Large intestine (tissue), 3 donors: ENCODE measurements around the gene NCOA5. TPM values are rescaled to one million over a fixed set of nuclear protein-coding genes. Genes with fewer than 3 reads are reported as not detected.
A peak's percentile ranks its signal among the peaks of the same experiment; 100 is the strongest.

Experiments used
- DNase-seq, 2 donors: peaks; one replicate each; pipeline versions ENCODE4 v3.0.0 to v3.0.0-alpha.2; 2013
- H3K27ac ChIP-seq: one replicate; pipeline ENCODE4 v1.5.1; 2013; ENCODE audit warnings: low read length
- H3K27me3 ChIP-seq: 2 replicates; pipeline ENCODE4 v1.6.1; 2013; ENCODE audit warnings: low read length; ENCODE audit not compliant: control insufficient read depth, insufficient read depth
- H3K36me3 ChIP-seq: 2 replicates; pipeline ENCODE4 v1.6.1; 2013; ENCODE audit warnings: low read length; ENCODE audit not compliant: control insufficient read depth, insufficient read depth
- H3K4me1 ChIP-seq: one replicate; pipeline ENCODE4 v1.6.1; 2013; ENCODE audit warnings: low read length; ENCODE audit not compliant: control insufficient read depth, insufficient read depth
- H3K4me3 ChIP-seq: one replicate; pipeline ENCODE4 v1.5.1; 2013; ENCODE audit warnings: low read length
- H3K9me3 ChIP-seq: one replicate; pipeline ENCODE4 v1.6.1; 2013; ENCODE audit warnings: mild to moderate bottlenecking, low read depth, low read length, moderate library complexity; ENCODE audit not compliant: control insufficient read depth
- WGBS: methylation state at CpG from one replicate; pipeline ENCODE4 v1.1.5; 2013; ENCODE audit warnings: low lambda C conversion rate; ENCODE audit not compliant: insufficient coverage; 5-methylcytosine and 5-hydroxymethylcytosine counted together
- polyA plus RNA-seq: library from polyadenylated mRNA; unstranded; fragments of 120-200 nt; gene quantifications from one replicate; pipeline ENCODE4 v1.2.1, GENCODE V29; 2013

NCOA5 gene
- polyA plus RNA-seq, 1 donor: 38.9 TPM

DNA sequence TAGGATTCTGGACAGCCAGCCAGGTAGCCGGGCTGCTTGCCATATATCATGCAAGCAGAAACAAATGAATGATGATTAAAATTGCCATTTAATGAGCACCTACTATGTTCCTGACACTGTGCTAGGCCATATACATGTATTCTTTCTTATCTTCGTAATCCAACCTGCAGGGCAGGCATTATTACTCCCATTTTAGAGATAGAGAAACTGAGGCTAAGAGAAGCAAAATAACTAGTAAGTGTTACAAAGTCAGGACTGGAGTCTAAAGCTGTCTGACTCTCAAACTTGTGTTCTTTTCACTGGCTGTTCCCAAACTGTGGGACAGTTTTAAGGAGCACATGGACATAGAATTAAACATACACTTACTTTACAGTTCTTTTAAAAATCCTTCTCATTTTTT is 30.4 kb upstream of the NCOA5 start:
- DNase-seq: no peak
- Histone ChIP-seq H3K9me3 (no peaks in the 10 kb centered on the region), H3K4me3 (no peak overlapping the region), H3K4me1 (no peaks in the 10 kb centered on the region), H3K27ac (no peak overlapping the region), H3K27me3 (peaks cover 47% of the 10 kb centered on the region), H3K36me3 (no peaks in the 10 kb centered on the region)
- no CpG with 5 or more reads among the region's 2 CpGs for WGBS

DNA sequence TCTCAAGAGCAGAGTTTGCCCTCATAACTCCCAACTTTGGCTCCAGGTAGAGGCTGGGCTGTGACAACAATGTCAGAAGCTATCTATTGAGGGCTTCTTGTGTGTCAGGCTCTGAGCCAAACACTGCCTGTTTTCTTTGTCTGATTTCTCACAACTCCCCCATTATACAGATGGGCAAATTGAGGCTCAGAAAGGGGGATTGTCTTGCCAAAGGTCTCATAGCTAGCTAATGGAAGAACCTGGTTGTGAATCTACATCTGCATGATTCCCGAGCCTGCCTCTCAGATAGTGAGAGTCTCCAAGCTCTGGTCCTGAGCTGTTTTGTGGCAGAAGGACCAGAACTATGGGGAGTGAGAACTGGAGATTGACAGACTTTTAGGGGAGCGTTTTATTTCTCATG is 29.8 kb upstream of the NCOA5 start:
- Histone ChIP-seq H3K36me3 (no peaks in the 10 kb centered on the region), H3K4me1 (no peaks in the 10 kb centered on the region), H3K9me3 (no peaks in the 10 kb centered on the region), H3K27me3 (peaks cover 51% of the 10 kb centered on the region), H3K27ac (no peak overlapping the region), H3K4me3 (no peak overlapping the region)
- no peak for DNase-seq
- WGBS: 100% methylated on average over 1 of the region's 2 CpGs

DNA sequence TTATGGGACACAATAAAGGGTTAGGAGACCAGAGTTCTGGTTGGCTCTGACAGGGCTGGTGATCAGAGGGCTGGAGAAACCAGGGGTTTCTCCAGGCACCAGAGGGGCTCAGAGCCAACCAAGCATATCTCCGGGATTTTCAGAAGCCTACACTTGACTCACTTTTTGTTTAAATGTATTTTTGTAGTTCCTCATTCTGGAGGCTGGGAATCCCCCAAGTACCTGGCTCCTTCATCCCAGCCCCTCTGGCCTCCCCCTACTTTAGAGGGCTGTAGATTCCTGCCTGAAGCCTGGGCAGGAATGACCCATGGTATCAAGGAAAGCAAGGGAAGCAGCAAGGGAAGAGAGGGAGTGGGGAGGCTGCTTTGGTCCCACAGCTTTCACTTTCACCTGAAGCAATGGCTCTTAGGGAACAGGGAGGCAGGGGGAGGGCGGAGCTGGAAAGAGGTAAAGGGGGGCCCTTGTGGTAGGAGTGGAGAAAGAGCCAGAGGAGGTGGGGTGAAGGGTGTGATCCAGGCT is 29.3 kb upstream of the NCOA5 start:
- H3K27ac ChIP-seq: no peak overlapping the region
- H3K36me3 ChIP-seq: no peaks in the 10 kb centered on the region
- no peak for DNase-seq
- H3K9me3 ChIP-seq: no peaks in the 10 kb centered on the region
- H3K27me3 ChIP-seq: peaks cover 55% of the 10 kb centered on the region
- H3K4me1 ChIP-seq: no peaks in the 10 kb centered on the region
- no CpG with 5 or more reads among the region's 2 CpGs for WGBS
- H3K4me3 ChIP-seq: no peak overlapping the region

DNA sequence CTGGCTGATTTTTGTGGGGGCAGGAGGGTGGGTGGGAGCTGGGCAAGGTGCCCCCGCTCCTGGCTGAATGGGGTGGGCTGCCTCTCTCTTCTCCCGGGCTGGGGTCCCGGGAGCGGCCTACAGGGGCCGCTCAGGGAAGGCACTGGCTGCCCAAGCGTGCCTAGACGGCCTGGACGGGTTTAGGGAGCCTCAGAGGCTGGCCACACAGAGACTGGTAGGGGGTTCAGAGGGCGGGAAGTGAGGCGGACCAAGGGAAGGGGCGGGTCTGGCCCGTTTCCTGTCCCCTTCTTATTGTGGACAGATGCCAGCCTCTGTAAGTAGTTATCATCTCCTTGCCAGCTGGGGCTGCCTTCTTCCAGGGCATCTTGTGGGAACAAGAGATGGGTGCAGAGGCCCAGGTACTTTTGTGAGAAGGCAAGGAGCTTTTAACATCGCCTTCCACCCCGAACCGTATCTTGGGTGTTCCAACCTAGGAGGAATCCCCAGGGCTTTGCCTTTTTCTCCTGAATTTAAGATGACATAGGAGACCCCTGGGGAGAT is 28.8 kb upstream of the NCOA5 start:
- H3K4me1 ChIP-seq: no peaks in the 10 kb centered on the region
- DNase-seq: no peak
- no peak overlapping the region for H3K4me3 ChIP-seq
- H3K36me3 ChIP-seq: no peaks in the 10 kb centered on the region
- peaks cover 59% of the 10 kb centered on the region for H3K27me3 ChIP-seq
- no CpG with 5 or more reads among the region's 15 CpGs for WGBS
- H3K9me3 ChIP-seq: no peaks in the 10 kb centered on the region
- H3K27ac ChIP-seq: no peak overlapping the region

GRCh38 chr20:46117704-46118467 is 28.1 kb upstream of the NCOA5 start, which contains the start of gene CD40:
CD40 (plus strand) TSS chr20:46118314; CDS start chr20:46118344, 30 bp downstream.
- Histone ChIP-seq H3K36me3 (no peaks in the 10 kb centered on the region), H3K9me3 (no peaks in the 10 kb centered on the region), H3K27me3 (peaks cover 62% of the 10 kb centered on the region), H3K4me1 (no peaks in the 10 kb centered on the region), H3K27ac (no peak within 1 kb of the TSS), H3K4me3 (peak within 1 kb of the TSS; percentile 10)
- no CpG with 5 or more reads among the region's 40 CpGs for WGBS
- peak in 1 of 2 donors; percentile 21 for DNase-seq

GRCh38 chr20:46114449-46114848 is 24.7 kb upstream of the NCOA5 start:
- WGBS: no CpG with 5 or more reads among the region's 2 CpGs
- Histone ChIP-seq H3K36me3 (no peaks in the 10 kb centered on the region), H3K9me3 (no peaks in the 10 kb centered on the region), H3K4me3 (no peak overlapping the region), H3K27me3 (peaks cover 76% of the 10 kb centered on the region), H3K4me1 (no peaks in the 10 kb centered on the region), H3K27ac (no peak overlapping the region)
- no peak for DNase-seq

GRCh38 chr20:46113113-46113470 is 23.3 kb upstream of the NCOA5 start:
- WGBS: no CpG with 5 or more reads among the region's 3 CpGs
- Histone ChIP-seq H3K36me3 (no peaks in the 10 kb centered on the region), H3K4me1 (no peaks in the 10 kb centered on the region), H3K27ac (no peak overlapping the region), H3K27me3 (peaks cover 72% of the 10 kb centered on the region), H3K4me3 (no peak overlapping the region), H3K9me3 (no peaks in the 10 kb centered on the region)
- DNase-seq: no peak

DNA sequence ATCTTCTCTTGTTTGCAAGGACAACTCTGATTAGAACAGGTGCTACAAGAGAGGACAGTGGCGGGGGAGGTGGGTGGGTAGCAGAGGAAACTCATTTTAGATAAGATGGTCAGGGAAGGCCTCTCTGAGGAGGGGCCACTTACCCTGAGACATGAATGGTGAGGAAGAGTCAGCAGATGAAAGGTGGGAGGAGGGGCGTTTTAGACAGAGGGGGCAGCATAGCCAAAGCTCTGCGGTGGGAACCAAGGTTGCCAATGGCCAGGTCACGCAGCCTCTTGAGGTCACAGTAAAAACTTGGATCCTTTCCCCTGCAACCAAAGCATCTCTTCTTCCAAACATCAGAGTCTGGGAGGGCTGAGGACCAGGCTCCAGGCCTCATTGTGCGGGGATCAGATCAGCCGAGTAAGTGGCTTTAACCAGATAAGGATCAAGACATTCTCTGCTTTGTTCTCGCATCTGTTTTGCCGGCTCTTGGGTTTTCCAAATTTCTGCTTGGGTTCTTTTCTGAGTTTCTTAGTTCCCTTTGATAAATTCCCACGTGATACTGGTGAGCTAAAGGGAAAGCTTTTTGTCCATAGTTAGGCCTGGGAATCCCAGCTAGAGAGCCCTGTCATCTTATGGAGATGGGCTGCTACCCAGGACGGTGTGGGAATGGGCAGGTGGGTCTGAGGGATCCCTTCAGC is 22.8 kb upstream of the NCOA5 start:
- peaks cover 67% of the 10 kb centered on the region for H3K27me3 ChIP-seq

GRCh38 chr20:46111836-46112212 is 22.1 kb upstream of the NCOA5 start:
- H3K9me3 ChIP-seq: no peaks in the 10 kb centered on the region
- H3K4me1 ChIP-seq: no peaks in the 10 kb centered on the region
- H3K27ac ChIP-seq: no peak overlapping the region
- H3K27me3 ChIP-seq: peaks cover 60% of the 10 kb centered on the region
- DNase-seq: no peak
- no peak overlapping the region for H3K4me3 ChIP-seq
- no peaks in the 10 kb centered on the region for H3K36me3 ChIP-seq

More for the DNA sequence above, 22.8 kb upstream of the NCOA5 start:
- H3K36me3 ChIP-seq: no peaks in the 10 kb centered on the region
- H3K27ac ChIP-seq: no peak overlapping the region
- DNase-seq: no peak
- no peaks in the 10 kb centered on the region for H3K9me3 ChIP-seq
- WGBS: 60% methylated on average over 1 of the region's 10 CpGs
- no peak overlapping the region for H3K4me3 ChIP-seq
- H3K4me1 ChIP-seq: no peaks in the 10 kb centered on the region

DNA sequence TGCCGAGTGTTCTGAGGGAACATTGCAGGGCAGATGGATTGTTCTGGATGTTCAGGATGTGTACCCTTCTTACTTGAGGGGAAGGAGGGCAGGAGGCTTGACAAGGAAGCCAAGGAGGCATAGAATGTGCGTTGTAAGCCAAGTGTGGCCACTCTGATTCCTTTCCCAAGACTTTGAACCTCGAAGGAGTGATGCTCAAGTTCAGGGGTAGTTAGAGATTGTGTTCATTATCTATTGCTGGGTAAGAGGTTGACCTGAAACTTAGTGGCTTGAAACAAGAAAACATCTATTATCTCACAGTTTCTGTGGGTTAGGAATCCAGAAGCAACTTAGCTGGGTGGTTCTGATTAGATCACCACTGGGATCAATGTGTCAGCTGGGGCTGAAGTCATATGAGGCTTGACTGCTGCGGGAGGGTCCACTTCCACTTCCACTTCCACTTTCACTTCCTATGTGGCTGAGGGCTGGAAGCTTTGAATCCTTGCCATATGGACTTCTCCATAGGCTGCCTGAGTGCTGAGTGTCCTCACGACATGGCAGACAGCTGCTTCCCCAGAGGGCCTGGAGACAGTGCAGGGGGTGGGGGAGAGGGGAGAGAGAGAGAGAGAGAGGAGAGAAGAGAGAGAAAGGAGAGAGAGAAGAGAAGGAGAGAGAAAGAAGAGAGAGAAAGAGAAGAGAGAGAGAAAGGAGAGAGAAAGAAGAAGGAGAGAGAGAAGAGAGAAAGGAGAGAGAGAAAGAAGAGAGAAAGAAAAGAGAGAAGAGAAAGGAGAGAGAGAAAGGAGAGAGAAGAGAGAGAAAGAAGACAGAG is 21.5 kb upstream of the NCOA5 start:
- WGBS: 50% methylated on average over 1 of the region's 5 CpGs
- Histone ChIP-seq H3K4me1 (no peaks in the 10 kb centered on the region), H3K9me3 (no peaks in the 10 kb centered on the region), H3K36me3 (no peaks in the 10 kb centered on the region), H3K4me3 (no peak overlapping the region), H3K27ac (no peak overlapping the region), H3K27me3 (peaks cover 59% of the 10 kb centered on the region)
- peak in 1 of 2 donors; percentile 23 for DNase-seq
